Body of pancreas (tissue), 4 donors: ENCODE measurements around the gene PDCD1. TPM values are rescaled to one million over a fixed set of nuclear protein-coding genes. Genes with fewer than 3 reads are reported as not detected.

Source experiments
- ATAC-seq: fragments of 150-250 bp; one replicate; pipeline ENCODE4 v1.9.1; 2016
- DNase-seq, 4 donors: peaks; one replicate each; pipeline ENCODE4 v3.0.0-alpha.2; 2019
- H3K27ac ChIP-seq, 4 donors: fragments of 200-600 bp; sonication (generic); 1 replicate in 3 of 4; 2 replicates in 1 of 4; pipeline versions ENCODE4 v1.5.1 to v1.6.1; 2016 to 2019; ENCODE audit warnings: mild to moderate bottlenecking in 1 of 4, mixed read lengths in 1 of 4, moderate library complexity in 1 of 4
- H3K27me3 ChIP-seq, 2 donors: fragments of 200-600 bp; sonication (generic); one replicate each; pipeline ENCODE4 v1.6.0; 2016; ENCODE audit warnings: mild to moderate bottlenecking in 1 of 2
- H3K36me3 ChIP-seq, 2 donors: fragments of 200-600 bp; sonication (generic); replicated peaks in 1 of 2; 2 replicates each; pipeline ENCODE4 v1.5.1; 2016; ENCODE audit warnings: low read depth in 2 of 2; ENCODE audit not compliant: insufficient read depth in 1 of 2
- H3K4me1 ChIP-seq: fragments of 200-600 bp; sonication (generic); one replicate; pipeline ENCODE4 v1.6.0; 2016
- H3K4me3 ChIP-seq, 2 donors: fragments of 200-600 bp; sonication (generic); 1 replicate in 1 of 2; 2 replicates in 1 of 2; pipeline ENCODE4 v1.5.1; 2016 to 2019
- H3K9me3 ChIP-seq, 3 donors: fragments of 200-600 bp; sonication (generic); 1 replicate in 2 of 3; 2 replicates in 1 of 3; pipeline ENCODE4 v1.5.1; 2016
- CTCF ChIP-seq, 7 experiments: fragments of 450-650 bp in 4 of 7; fragments of 200-600 bp in 3 of 7; sonication (generic) in 3 of 7; IDR thresholded peaks; one replicate each; pipeline ENCODE4 v1.5.1; 2016 to 2019; ENCODE audit warnings: antibody characterized with exemption in 7 of 7
- POLR2A ChIP-seq, 3 donors: fragments of 450-650 bp; IDR thresholded peaks; one replicate each; pipeline ENCODE4 v1.6.1; 2016; ENCODE audit warnings: antibody characterized with exemption in 3 of 3, mild to moderate bottlenecking in 2 of 3
- WGBS, 2 donors: methylation state at CpG; one replicate each; pipeline ENCODE4 v1.1.5; 2017; 5-methylcytosine and 5-hydroxymethylcytosine counted together
- intact Hi-C: fragments of 100-400 bp; cut with DNase I; formaldehyde crosslinking; loops from one replicate; pipeline ENCODE4 v1.15.1; 2023
- total RNA-seq, 2 donors: library from RNA; depleted of rRNA; stranded (reverse); fragments of >200 nt; gene quantifications; one replicate each; pipeline ENCODE4 v1.1.0, GENCODE V29; 2016

PDCD1 gene
- total RNA-seq, 2 donors from 2014 or later = 0.99 to 1.3 TPM

- TF ChIP-seq CTCF (IDR thresholded peaks at IDR 0.05) (no peak), POLR2A (IDR thresholded peaks at IDR 0.05) (no peak)
- Histone ChIP-seq H3K4me3 (no peak overlapping the region), H3K36me3 (no peaks in the 10 kb centered on the region), H3K27me3 (no peaks in the 10 kb centered on the region), H3K4me1 (peaks cover 11% of the 10 kb centered on the region), H3K9me3 (no peaks in the 10 kb centered on the region), H3K27ac (no peak overlapping the region)
- DNase-seq (no peak), ATAC-seq (no peak)
- WGBS, 2 donors = 76 to 81% methylated on average over 13 to 37 of the region's 37 CpGs
- intact Hi-C loops = no loop called here
Observed at GRCh38 chr2:241844831-241845578, 13.7 kb downstream of the PDCD1 start.

GRCh38 chr2:241844066-241844728, 14.5 kb downstream of the PDCD1 start:
- Histone ChIP-seq H3K4me3 (no peak overlapping the region), H3K27ac (no peak overlapping the region), H3K9me3 (no peaks in the 10 kb centered on the region), H3K36me3 (no peaks in the 10 kb centered on the region), H3K4me1 (peaks cover 11% of the 10 kb centered on the region), H3K27me3 (no peaks in the 10 kb centered on the region)
- 5 to 8% methylated on average over 25 to 64 of the region's 65 CpGs for WGBS, 2 donors
- TF ChIP-seq POLR2A (IDR thresholded peaks at IDR 0.05) (no peak), CTCF (IDR thresholded peaks at IDR 0.05) (peak in 2 of 7 experiments; percentile 28 to 33)
- intact Hi-C loops = no loop called here
- peak; percentile 63 to 72 (median 70) for DNase-seq
- peak; percentile 87 for ATAC-seq

GRCh38 chr2:241843321-241844065, 15.2 kb downstream of the PDCD1 start:
- intact Hi-C loops = no loop called here

GRCh38 chr2:241842620-241843211, 16.0 kb downstream of the PDCD1 start:
- ATAC-seq (peak; percentile 13), DNase-seq (peak in 3 of 4 donors; percentile 29 to 61 (median 35))
- intact Hi-C loops = no loop called here
- Histone ChIP-seq H3K27me3 (no peaks in the 10 kb centered on the region), H3K9me3 (no peaks in the 10 kb centered on the region), H3K4me3 (no peak overlapping the region), H3K36me3 (no peaks in the 10 kb centered on the region), H3K4me1 (peaks cover 11% of the 10 kb centered on the region), H3K27ac (no peak overlapping the region)
- WGBS, 2 donors = 58 to 74% methylated on average over 27 to 29 of the region's 29 CpGs
- TF ChIP-seq CTCF (IDR thresholded peaks at IDR 0.05) (no peak), POLR2A (IDR thresholded peaks at IDR 0.05) (no peak)

More at GRCh38 chr2:241843321-241844065, 15.2 kb downstream of the PDCD1 start:
- no peak for DNase-seq
- WGBS, 2 donors = 54 to 92% methylated on average over 17 to 37 of the region's 52 CpGs
- no peak for TF ChIP-seq POLR2A (IDR thresholded peaks at IDR 0.05)
- TF ChIP-seq CTCF (IDR thresholded peaks at IDR 0.05) = no peak
- Histone ChIP-seq H3K36me3 (no peaks in the 10 kb centered on the region), H3K27me3 (no peaks in the 10 kb centered on the region), H3K27ac (no peak overlapping the region), H3K9me3 (no peaks in the 10 kb centered on the region), H3K4me3 (no peak overlapping the region), H3K4me1 (peaks cover 11% of the 10 kb centered on the region)
- peak; percentile 9 for ATAC-seq
